ENCODE results near the gene TIMM10B. TPM values are rescaled to one million over a fixed set of nuclear protein-coding genes. Genes with fewer than 3 reads are reported as not detected.

The TIMM10B gene
- total and polyA plus RNA-seq, 9 of the 15 experiments (the other 6 are each of a cell fraction or from before 2014, with no cell fraction given), result 43.2 to 163 (median 57.0) TPM

DNA sequence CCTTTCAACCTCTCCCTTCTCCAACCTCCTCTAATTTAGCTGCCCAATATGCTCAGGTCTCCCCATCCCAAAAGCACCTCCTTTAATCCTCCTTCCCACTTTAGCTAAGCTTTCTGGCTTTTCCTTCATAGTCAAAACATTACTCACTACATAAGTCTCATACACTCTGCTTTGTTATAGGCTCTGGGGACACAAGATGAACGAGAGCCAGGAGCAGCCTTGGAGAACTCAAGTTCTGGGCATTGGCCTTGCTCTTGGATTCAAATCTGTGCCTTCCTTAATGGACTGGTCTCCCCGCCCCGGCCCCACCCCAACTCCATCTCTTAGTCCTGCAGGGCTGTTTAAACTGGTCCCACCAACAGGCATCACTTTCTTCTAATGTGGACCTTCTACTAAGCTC, 29.1 kb upstream of the TIMM10B start:
- ATAC-seq (no peak), FAIRE-seq (no peak)
- POLR2A ChIA-PET, result interaction anchor here (0.6 to 1.6 kb wide), 3 partner anchors 17 to 98 kb away, joined by 3 read pairs; partner anchors contain the start of gene TRIM3
- TF ChIP-seq ZBED1 (IDR thresholded peaks at IDR 0.05), result no peak
- TF ChIP-seq MYNN (IDR thresholded peaks at IDR 0.05), result no peak
- no peak for TF ChIP-seq MYNN (CRISPR knock-in tag; IDR thresholded peaks at IDR 0.05)
- TF ChIP-seq ZNF77 (CRISPR knock-in tag; IDR thresholded peaks at IDR 0.05), result no peak
- no peak for TF ChIP-seq ZC3H8 (IDR thresholded peaks at IDR 0.05)
- TF ChIP-seq RBBP5 (IDR thresholded peaks at IDR 0.05; ENCODE audit: borderline replicate concordance, insufficient read depth, low read length, poor library complexity, severe bottlenecking), result no peak
- TF ChIP-seq ARNT (IDR thresholded peaks at IDR 0.05), result no peak
- no peak for TF ChIP-seq NRF1 (conservative IDR thresholded peaks at IDR 0.05 in 1 of 2, IDR thresholded peaks at IDR 0.05 in 1 of 2)
- no peak for TF ChIP-seq MED1 (CRISPR knock-in tag; IDR thresholded peaks at IDR 0.05; ENCODE audit: borderline replicate concordance)
- TF ChIP-seq, protein P1, sequence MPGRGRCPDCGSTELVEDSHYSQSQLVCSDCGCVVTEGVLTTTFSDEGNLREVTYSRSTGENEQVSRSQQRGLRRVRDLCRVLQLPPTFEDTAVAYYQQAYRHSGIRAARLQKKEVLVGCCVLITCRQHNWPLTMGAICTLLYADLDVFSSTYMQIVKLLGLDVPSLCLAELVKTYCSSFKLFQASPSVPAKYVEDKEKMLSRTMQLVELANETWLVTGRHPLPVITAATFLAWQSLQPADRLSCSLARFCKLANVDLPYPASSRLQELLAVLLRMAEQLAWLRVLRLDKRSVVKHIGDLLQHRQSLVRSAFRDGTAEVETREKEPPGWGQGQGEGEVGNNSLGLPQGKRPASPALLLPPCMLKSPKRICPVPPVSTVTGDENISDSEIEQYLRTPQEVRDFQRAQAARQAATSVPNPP (IDR thresholded peaks at IDR 0.05; ENCODE audit: borderline replicate concordance, insufficient read depth, insufficient read length), result no peak
- no peak for TF ChIP-seq CLOCK (CRISPR knock-in tag; IDR thresholded peaks at IDR 0.05; ENCODE audit: borderline replicate concordance)
- TF ChIP-seq ARID2 (IDR thresholded peaks at IDR 0.05), result no peak
- TF ChIP-seq ZKSCAN1 (IDR thresholded peaks at IDR 0.05; ENCODE audit: low read depth, low read length), result no peak
- no peak for TF ChIP-seq THRA (IDR thresholded peaks at IDR 0.05)

More for the DNA sequence above, 29.1 kb upstream of the TIMM10B start:
- no peaks in the 10 kb centered on the region for H3K79me2 ChIP-seq (ENCODE audit: control insufficient read depth, insufficient read depth, low read length)
- intact Hi-C loops (cut with micrococcal nuclease), result no loop called here
- no peaks in the 10 kb centered on the region for H3K27me3 ChIP-seq (ENCODE audit: control insufficient read depth in 2 of 2, insufficient read depth in 2 of 2, low read length in 2 of 2)
- WGBS (ENCODE audit: insufficient coverage, low coverage, missing lambda C conversion rate), result 12% methylated on average over 3 of the region's 3 CpGs
- CTCF ChIA-PET (ENCODE audit: low intra/inter-chr PET ratio), result interaction anchor here (0.7 kb wide), 1 partner anchor 87 kb away, joined by 3 read pairs; no protein-coding TSS in a partner anchor
- H3K27ac ChIP-seq (ENCODE audit: extremely low read depth, low read depth, low read length), result no peak overlapping the region
- no peak overlapping the region for H3K9ac ChIP-seq (ENCODE audit: insufficient read depth in 1 of 2, low read depth in 2 of 2, low read length in 2 of 2)
- H4K20me1 ChIP-seq (replicated peaks; ENCODE audit: control insufficient read depth, insufficient read depth, low read length), result no peaks in the 10 kb centered on the region; the same call in 1 of the 2 replicates
- no peak overlapping the region for H3K4me2 ChIP-seq (ENCODE audit: insufficient read depth, low read length)
- no peaks in the 10 kb centered on the region for H3K4me1 ChIP-seq (replicated peaks in 1 of 2; ENCODE audit: control insufficient read depth in 2 of 2, insufficient read depth in 2 of 2, low read length in 2 of 2)
- H3K36me3 ChIP-seq (ENCODE audit: control insufficient read depth, insufficient read depth, low read length), result no peaks in the 10 kb centered on the region; the same call in 2 of the 3 replicates
- H3K9me3 ChIP-seq (replicated peaks; ENCODE audit: control insufficient read depth, insufficient read depth, low read depth, low read length), result no peaks in the 10 kb centered on the region
- no peak for DNase-seq (ENCODE audit: extremely low read depth in 1 of 4, low spot score in 3 of 4)
- BruUV-seq (replicated peaks), result no TSS peak
- no peak overlapping the region for H2AFZ ChIP-seq (ENCODE audit: low read depth, low read length)
- H3K9me1 ChIP-seq (ENCODE audit: control insufficient read depth, insufficient read depth, low read length), result no peaks in the 10 kb centered on the region
- no peak overlapping the region for H3K4me3 ChIP-seq
- in situ Hi-C loops (cut with MboI), result no loop called here
